NOMO-1 (cell line): ENCODE results near the gene SLC39A13.

Source experiments
- DNase-seq, 2 experiments: peaks; one replicate each; lab custom pipeline; 2025; ENCODE audit not compliant: unreplicated experiment in 2 of 2; lab: John Stamatoyannopoulos, UW

The SLC39A13 gene

DNA sequence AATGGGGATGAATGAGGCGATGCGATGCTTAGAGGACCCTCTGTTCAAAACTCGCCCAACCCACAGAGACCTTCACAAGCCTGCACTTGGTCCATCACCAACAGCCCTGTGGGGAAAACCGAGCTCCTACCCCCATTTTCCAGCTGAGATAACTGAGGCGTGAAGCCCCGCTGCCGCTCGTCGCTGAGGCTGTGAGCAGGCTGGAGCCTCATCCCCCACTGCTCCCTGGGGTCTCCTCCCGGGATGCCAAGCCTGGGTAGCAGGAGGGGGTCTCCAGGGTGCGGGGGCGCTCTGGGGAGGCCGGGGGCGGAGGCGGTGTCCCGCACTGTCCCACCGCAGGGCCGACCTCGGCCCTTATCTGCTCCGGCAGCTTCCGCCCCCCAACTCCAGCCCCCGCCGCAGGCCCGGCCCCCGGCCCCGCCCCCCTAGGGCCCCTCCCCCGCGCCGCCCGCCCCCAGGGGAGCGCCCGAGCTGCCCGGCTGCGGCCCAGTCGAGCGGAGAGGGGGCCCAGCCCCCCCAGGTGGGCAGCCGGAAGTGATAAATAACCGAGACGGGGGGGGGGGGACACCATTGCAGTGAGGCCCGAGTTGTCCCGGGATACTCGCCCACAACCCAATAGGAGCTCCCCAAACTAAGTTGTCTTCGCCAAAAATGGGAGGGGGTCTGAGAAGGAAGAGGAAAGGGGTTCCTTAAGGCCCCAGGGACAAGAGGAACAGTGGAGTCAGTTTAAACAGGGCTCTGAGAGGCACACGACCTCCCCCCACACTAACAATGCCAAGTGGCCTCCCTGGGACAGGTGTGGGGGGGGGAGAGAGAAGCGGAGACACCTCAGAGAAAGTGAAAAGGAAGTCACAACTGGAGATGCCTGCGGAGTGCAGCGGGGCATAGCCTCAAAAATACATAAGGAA lies 8.3 kb upstream of the SLC39A13 start:
- no peak for DNase-seq

DNA sequence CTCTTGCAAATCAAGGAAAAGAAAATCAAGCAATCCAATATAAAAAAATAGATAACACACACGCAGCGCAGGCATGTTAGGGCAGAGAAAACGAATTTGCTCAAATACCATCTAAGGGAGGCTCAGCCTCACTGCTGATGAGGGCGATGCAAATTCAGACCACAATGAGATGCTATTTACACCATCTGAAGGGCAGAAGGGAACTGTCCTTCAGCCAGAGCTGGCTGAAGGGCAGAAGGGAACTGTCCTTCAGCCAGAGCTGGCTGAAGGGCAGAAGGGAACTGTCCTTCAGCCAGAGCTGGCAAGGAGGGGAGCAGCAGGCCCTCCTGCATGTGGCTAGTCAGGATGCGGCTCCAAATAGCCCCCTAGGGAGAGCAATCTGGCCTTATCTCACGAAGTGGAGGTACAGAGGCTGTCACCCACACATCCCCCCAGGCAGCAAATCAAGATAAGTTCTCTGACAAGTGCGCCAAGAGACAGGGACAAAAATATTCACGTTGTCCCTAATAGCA lies 7.6 kb upstream of the SLC39A13 start:
- peak in 1 of 2 experiments; percentile 39 for DNase-seq

DNA sequence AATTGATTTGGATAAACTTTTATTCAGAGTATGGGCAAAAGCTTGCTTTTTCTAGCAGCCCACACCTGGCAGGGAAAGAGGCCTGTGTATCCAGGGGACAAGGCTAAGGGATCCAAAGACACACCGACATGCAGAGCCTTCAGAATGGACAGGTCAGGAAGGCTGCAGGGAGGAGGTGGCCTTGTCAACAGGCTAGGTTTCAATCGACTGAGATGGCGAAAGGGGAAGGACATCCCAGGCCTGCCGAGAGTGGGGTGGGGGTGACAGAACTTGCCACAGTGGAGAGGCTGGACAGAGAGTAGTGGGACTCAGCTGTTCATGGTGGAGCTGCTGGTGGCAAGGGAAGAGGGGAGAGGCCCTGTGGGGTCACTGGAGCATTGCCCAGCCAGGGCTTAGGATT lies 5.3 kb upstream of the SLC39A13 start:
- DNase-seq, result no peak

DNA sequence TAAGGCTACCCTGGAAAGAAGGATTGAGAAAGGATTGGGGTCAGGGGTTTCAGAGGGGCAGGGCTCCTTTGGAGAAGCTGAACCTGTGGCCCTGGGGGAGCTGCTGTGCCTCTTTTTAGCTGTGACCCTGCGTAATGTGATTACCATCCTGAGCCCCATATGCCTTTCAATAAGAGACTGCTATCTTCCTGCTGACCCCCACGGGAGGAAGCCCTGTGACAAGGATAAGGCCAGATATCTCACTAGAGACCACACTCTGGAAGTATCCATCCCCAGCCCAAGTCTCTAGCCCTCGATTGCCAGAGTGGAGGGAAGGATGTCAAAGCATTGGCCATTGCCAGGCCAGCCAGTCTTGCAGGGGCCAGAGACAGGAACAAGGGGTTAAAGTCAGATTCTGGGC lies 4.8 kb upstream of the SLC39A13 start:
- no peak for DNase-seq

DNA sequence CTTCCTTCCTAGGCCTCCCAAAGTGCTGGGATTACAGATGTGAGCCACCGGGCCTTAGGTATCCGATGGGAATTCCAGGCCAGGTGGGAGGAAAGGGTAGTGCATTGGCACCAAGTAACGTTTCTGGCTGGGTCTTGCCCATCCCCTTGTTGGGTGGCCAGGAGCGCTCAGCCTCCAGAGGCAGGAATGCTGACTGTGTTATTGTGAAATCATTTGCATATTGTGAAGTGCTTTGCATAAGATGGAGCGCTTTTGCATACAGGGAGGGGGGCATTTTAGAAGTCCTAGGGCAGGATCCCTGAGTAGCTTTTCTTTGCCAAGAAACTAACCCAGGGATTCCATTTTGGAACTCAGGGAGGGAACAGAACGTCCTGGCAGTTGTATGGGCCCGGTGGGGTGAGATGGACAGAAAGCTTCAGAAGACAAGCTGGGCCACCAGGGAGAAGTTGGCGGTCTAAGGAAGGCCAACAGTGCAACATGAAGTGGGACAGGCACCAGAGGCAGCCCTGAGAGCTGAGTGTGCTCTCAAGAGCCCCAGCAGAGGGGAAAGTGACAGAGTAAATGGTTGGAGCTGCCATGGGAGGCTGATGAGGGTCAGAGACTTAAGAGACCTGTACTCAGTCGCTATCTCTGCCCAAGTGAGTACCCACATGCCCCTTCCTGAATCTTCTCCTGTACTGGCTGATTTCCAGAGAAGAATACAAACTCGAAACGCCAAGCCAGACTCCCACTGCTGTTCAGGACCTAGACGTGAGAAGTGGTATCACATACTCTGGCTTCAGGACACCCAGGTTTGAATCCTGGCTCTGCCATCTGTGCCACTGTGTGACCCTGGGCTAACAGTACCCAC lies 1.3 kb upstream of the SLC39A13 start:
- no peak for DNase-seq

DNA sequence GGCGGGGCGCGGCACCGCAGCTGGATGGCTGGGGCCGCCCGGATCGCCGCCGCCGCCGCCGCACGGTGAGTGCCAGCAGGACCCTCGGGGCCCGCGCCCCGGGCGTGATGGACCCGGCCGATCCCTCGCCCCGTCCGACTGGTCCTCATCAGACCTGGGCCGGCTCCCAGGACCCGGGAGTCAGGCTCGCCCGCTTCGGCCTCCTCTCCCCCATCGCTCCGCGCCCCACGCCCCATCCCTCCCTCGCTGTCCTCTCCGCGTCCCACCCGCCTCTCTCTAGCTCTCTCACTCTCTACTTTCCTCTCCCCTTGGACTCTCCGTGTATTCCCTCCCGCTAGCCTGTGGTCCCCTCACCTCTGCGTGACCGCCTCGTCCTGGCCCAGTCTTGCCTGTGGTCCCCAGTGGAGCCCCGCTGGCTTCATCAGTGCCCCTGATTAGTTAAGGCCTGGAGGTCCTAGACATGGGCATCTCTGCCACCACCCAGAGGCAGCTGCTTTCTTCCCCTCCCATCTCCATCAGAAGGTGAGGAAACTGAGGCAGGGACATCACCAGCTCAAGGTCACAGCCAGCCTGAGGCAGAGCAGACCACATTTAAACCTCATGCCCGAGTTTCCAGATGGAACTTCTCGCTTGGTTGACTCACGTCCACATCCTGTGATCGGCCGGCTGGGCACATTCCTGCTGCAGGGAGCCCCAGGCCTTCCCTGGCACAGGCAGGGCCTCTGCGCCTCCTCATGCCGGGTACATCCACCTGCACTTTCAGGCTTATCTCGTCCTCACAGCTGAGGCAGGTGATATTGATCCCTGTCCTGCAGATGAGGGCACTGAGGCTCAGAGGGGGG lies 429 bp downstream of the SLC39A13 start:
- no peak for DNase-seq

DNA sequence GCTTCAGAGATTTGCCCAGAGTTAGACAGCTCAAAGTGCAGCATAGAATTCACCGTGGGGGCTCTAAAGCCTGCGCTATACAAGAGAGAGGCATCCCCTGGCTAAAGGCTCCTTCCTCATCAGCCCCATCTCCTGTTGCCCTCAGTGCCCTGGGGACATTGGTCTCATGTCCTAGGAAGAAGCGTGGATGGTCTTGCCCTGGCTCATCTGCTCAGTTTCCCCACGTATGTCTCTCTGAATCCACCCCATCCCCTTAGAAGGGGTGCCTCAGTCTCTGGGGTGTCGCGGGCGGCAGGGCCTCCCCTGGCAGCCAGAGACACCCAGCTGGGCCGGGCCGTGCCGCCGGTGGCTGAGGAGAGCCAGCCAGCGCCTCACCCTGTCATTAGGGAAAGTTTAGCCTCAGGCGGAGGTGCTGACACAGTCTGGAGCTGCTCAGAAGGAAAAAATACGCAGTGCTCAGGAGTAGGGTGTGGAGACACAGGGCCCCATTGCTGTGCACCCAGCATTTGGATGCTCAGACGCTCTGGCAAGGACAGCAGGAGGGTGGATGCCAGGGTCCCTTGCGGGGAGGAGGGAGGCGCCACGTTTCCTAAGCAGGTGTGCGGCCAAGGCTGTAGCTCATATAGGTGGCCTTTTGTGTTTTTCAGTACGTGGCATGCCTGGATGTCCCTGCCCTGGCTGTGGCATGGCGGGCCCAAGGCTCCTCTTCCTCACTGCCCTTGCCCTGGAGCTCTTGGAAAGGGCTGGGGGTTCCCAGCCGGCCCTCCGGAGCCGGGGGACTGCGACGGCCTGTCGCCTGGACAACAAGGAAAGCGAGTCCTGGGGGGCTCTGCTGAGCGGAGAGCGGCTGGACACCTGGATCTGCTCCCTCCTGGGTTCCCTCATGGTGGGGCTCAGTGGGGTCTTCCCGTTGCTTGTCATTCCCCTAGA lies 1.3 kb downstream of the SLC39A13 start:
- DNase-seq, result no peak

DNA sequence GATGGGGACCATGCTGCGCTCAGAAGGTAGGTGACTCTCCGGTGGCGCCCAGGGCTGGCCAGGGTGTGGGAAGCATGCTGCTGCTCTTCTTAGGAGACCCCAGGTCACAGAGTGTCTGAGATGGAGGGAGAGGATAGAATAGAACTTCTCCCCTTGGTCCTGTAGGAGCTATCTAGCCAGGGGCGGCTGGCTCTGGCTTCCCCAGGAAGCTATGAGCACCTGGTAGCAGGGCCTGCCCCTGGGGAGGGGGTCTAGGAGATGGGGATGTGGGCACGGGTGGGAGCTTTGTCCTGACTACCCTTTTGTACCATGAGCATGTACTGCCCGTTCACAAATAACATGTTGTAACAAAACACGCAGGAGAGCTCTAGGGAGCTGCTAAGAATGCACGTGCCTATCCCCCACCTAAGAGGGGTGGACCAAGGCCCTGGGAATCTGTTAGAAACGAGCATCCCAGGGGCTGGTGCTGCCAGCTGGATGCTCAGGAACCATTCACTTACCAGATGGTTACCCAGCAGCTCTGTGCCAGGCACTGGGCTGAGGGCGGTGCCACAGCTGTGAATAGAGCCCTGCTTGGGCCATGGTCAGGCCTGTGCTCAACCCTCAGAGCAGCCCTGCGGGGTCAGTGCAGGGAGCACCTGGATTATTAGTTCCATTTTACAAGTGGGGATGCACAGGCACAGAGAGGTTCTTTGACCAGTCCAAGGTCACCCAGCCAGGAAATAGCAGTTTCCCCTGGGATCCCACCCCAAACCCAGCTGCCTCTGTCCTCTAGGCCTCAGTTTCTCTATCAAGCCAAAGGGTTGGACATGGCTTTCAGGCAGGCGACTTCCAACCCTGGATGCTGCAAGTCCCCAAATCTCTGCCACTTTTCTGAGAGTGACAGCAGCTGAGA lies 2.2 kb downstream of the SLC39A13 start:
- no peak for DNase-seq

DNA sequence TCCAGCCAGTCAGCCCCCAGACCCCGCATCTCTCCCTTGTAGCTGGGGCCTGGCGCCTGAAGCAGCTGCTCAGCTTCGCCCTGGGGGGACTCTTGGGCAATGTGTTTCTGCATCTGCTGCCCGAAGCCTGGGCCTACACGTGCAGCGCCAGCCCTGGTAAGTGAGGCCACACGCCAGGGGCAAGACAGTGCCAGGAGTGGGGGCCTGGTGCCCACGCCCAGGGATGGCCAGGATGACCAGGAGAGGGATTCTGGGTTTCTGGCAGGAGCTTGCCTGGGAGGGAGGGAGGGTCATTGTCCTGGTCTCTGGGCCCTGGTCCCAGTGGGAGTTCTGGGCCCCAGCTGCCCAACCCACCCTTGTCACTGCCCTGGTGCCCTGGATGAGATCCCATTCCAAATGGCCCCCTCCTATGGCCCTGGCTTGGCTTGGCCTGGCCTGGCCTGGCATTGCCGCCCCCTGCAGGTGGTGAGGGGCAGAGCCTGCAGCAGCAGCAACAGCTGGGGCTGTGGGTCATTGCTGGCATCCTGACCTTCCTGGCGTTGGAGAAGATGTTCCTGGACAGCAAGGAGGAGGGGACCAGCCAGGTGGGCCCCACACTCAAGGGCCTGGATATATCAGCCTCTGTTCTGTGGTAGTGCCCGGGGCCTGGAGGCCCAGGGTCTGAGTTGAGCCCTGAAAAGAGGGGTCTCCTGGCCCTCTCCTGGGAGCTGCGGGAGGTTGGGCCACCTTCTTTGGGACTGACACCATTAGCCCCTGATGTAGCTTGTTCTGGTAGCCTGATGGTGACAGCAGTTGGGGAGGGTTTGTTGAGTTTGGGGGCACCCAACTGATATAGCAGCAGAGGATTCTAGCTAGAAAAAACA lies 3.7 kb downstream of the SLC39A13 start:
- peak; percentile 24 to 32 for DNase-seq

DNA sequence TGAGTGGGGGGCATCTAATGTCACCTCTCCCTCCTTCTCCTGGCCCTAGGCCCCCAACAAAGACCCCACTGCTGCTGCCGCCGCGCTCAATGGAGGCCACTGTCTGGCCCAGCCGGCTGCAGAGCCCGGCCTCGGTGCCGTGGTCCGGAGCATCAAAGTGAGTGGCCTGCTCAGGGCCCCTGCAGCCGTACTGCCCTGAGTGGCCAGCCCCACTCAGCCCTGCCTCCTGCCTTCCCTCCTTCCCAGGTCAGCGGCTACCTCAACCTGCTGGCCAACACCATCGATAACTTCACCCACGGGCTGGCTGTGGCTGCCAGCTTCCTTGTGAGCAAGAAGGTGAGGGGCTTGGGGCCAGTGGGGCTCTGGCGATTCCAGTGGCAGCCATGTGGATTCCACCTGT lies 5.0 kb downstream of the SLC39A13 start:
- no peak for DNase-seq

DNA sequence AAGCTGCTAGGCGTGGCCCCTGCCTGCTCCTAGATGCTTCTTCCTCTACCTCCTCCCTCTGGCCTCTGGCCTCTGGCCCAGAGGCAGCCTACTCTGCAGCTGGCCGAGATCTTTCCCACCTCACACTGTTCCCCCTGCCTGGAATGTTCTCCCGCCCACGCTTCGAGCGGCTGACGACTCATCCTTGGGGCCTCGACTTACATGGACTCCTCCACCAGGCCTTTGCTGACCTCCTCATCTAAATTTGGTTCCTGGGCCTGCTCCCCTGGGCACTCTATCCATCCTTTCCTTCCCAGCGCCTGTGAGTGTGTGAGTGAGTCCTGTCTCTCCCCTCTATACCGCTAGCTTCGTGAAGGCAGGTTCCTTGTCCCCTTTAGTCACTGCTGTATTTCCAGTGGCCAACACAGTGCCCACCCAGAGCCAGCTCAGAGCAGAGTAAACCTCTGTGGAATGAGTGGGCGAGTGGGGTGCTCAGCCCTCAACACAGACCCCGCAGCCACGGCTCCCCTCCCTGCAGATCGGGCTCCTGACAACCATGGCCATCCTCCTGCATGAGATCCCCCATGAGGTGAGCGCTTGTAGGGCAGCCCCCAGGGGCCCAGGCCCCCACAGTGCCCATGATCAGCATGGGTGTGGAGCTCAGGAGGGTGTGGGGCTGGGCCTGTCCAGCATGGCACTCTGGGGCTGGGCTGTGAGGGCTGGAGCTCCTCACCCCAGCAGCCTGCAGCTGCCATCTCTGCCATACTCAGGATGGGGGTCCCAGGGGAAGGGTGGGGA lies 5.7 kb downstream of the SLC39A13 start:
- no peak for DNase-seq

DNA sequence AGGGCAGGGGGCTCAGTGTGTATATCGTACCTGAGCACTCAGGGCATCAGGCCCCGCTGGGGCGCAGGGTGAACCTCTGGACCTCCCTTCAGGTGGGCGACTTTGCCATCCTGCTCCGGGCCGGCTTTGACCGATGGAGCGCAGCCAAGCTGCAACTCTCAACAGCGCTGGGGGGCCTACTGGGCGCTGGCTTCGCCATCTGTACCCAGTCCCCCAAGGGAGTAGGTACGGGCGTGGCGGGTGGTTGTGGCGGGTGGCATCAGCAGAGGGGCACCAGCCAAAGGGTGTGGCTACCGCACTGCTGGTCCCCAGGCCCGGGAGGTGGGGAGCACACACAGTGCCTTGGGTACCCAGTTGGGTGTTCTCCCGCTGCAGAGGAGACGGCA lies 6.3 kb downstream of the SLC39A13 start:
- DNase-seq, result no peak

DNA sequence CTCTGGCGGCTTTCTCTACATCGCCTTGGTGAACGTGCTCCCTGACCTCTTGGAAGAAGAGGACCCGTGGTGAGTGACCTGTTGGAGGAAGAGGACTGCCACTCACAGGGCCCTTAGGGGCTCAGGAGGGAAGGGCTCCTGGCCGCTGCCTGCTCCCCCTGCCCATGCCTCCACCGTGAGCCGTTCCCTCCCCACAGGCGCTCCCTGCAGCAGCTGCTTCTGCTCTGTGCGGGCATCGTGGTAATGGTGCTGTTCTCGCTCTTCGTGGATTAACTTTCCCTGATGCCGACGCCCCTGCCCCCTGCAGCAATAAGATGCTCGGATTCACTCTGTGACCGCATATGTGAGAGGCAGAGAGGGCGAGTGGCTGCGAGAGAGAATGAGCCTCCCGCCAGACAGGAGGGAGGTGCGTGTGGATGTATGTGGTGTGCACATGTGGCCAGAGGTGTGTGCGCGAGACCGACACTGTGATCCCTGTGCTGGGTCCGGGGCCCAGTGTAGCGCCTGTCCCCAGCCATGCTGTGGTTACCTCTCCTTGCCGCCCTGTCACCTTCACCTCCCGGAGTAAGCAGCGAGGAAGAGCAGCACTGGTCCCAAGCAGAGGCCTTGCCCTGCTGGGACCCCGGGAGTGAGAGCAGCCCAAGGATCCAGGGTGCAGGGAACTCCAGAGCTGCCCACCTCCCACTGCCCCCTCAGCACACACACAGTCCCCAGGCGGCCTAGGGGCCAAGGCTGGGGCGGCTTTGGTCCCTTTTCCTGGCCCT lies 6.9 kb downstream of the SLC39A13 start:
- DNase-seq, result no peak

DNA sequence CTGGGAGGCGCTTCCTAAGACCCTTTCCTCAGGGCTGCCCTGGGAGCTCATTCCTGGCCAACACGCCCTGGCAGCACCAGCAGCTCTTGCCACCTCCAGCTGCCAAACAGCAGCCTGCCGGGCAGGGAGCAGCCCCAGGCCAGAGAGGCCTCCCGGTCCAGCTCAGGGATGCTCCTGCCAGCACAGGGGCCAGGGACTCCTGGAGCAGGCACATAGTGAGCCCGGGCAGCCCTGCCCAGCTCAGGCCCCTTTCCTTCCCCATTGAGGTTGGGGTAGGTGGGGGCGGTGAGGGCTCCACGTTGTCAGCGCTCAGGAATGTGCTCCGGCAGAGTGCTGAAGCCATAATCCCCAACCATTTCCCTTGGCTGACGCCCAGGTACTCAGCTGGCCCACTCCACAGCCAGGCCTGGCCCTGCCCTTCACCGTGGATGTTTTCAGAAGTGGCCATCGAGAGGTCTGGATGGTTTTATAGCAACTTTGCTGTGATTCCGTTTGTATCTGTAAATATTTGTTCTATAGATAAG lies 7.6 kb downstream of the SLC39A13 start:
- no peak for DNase-seq

DNA sequence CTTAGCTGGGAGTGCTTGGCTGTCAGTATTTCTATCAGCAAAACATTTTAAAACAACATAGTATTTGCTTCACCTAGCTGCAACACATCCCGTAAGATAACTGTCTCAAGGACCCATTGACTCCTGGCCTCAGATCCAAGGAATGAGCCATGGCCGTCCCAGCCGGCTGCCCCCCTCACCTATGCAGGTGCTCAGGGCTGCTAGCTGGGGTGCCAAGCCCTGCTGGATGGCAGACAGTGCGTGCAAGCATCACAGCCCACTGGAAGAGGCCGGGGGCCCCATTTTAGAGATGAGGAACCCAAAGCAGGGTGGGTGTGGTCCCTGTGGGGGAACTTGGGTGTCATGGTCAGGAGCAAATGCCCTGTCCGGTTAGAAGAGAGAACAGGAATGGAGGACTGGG lies 9.3 kb downstream of the SLC39A13 start:
- DNase-seq, result no peak
